GM12874 (cell line): ENCODE measurements around the gene MCCC1.

Source experiments
- TF ChIP-seq, protein P1 (sequence below): IDR thresholded peaks from 2 replicates; pipeline ENCODE4 v1.5.1; 2011; ENCODE audit warnings: low read depth, mild to moderate bottlenecking, control low read depth, low read length, moderate library complexity; ENCODE audit not compliant: insufficient read depth

The MCCC1 gene

DNA sequence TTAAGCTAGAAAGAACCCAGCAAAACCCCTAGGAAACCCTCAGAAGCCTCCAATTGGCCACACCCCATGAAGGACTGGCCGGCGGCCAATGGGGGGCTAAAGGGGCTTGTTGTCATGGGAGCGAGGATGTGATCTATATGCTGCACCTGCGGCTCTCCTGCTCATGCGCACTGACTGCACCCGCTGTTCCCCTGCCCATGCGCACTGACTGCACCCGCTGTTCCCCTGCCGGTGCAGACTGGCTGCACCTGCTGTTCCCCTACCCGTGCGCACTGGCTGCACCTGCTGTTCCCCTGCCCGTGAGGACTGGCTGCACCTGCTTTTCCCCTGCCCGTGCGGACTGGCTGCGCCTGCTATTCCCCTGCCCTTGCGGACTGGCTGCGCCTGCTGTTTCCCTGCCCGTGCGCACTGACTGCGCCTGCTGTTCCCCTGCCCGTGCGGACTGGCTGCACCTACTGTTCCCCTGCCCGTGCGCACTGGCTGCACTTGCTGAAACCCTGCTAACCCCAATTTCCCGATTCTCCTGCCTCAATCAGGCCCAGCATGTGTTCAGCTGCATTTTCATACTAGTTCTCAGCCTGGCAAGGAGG lies 16.8 kb upstream of the MCCC1 start:
- TF ChIP-seq, protein P1, sequence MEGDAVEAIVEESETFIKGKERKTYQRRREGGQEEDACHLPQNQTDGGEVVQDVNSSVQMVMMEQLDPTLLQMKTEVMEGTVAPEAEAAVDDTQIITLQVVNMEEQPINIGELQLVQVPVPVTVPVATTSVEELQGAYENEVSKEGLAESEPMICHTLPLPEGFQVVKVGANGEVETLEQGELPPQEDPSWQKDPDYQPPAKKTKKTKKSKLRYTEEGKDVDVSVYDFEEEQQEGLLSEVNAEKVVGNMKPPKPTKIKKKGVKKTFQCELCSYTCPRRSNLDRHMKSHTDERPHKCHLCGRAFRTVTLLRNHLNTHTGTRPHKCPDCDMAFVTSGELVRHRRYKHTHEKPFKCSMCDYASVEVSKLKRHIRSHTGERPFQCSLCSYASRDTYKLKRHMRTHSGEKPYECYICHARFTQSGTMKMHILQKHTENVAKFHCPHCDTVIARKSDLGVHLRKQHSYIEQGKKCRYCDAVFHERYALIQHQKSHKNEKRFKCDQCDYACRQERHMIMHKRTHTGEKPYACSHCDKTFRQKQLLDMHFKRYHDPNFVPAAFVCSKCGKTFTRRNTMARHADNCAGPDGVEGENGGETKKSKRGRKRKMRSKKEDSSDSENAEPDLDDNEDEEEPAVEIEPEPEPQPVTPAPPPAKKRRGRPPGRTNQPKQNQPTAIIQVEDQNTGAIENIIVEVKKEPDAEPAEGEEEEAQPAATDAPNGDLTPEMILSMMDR: no peak

DNA sequence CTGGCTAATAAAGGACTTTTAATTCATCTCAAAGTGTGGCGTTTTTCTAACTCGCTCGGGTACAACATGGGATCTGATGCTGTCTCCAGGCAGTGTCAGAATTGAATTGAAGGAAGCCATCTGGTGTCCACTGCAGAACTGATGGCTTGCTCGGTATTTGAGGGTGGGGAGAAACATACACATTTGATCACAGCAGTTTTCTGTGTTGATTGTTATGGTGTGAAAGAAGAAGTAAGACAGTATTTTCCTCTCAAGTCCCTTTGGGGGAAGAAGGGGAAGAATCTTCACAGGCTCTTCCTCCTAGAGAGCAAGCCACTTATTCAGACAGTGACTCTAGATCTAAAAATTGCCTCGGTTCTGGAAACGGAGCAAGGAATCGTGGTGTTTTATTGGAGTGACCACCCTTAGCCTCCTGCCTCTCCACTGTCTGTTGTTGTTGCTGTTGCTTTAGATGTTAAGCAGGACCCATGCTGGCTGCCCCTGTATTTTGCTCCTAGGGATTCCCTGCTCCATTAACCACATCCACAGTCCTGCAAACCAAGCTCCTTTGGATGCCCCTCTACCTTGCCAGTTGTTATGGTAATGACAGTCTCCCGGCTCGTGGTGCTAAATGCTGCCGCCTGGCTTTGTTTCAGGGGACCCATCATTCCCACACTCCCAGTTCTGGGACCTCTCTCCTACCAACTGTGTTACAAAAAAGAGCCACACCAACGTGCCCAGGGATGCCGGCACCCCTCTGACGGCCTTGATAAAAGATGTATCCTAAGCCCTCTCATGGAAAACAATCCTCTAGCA lies 15.3 kb upstream of the MCCC1 start:
- TF ChIP-seq, protein P1: no peak

DNA sequence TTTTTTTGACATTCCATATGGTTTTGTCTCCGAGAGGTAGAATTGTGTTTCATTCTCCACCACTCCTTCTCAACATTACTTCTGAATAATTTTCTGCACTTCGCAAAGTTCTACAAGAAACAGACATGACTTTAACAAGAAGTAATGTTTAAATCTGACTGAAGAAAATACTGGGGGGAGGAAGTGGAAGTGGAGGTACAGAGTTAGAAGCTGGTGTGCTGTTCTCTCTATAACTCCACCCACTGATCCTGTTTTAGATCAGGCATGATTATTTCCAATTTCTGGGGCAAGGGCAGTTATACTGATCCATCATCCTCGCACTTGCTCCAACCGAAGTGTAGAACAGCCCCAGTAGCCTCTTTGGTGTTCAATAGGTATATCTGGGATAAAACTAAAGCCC lies 9.2 kb upstream of the MCCC1 start:
- TF ChIP-seq, protein P1: no peak

DNA sequence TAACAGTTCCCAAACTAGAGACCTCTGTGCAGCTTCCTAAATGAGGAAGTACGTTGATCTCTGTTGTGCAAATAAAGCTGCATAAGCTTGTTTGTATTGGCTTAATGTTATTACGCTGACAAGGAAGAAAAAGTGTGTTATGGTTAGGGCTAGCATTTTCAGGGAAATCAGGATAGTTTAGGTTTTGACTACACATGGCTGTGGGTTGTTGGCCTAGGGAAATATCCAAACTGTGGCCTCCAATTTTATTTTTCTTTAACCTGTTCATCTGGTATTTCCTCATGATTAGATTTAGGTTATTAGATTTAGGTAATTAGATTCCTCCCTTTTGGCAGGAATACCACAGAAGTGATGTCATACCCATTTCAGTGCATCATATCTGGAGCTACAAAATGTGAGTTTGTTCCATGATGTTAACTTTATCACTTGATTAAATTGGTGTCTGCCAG lies 8.7 kb upstream of the MCCC1 start:
- TF ChIP-seq, protein P1: no peak

DNA sequence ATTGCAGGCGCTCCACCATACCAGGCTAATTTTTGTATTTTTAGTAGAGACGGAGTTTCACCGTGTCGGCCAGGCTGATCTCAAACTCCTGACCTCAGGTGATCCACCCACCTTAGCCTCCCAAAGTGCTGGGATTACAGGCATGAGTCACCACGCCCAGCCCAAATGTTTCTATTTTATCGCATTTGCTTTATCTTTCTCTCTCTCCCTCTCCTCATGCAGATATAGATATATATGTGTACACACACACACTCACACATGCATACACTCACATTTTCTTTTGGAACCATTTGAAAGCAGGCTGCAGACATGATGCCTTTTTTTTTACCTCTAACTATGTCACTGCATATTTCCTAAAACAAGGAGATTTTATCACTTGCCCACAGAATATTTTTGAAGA lies 7.3 kb upstream of the MCCC1 start:
- TF ChIP-seq, protein P1: no peak

DNA sequence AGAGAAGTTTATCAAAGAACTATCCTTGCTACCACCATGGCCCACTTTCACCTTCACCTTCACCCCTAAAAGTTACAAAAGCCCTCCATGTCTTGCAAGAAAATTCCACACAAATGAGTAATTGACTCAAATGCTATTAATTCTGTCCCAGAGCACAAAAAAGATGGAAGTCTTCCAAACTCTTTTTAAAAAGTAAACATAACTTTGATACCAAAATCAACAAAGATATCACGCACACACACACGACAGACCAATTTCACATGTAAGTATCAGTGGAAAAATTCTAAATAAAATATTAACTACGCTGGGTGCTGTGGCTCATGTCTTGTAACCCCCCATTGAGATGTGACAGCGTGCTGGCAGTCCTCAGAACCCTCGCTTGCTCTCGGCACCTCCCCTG lies 1.1 kb upstream of the MCCC1 start:
- TF ChIP-seq, protein P1: no peak

DNA sequence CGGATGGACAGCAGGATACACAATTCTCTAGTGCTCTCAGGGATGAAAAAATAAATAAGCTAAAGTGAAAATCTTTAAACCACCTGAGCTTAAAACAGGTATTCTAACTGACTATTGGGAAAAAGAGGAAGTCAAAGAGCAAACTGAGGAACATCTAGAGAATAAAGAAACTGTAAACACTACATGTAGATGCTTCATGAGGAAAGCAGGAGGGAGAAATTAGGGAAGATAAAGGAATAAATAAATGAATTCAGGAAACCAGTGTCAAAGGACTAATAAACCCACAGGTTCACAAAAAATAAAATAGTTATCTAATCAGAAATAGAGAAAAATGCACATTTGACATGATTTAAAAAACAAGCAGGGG lies 525 bp upstream of the MCCC1 start:
- TF ChIP-seq, protein P1: no peak
